ENCODE results near the gene ADGRL1.
A peak's percentile ranks its signal among the peaks of the same experiment; 100 is the strongest.
"Not testable (repeated sequence)": the region's sequence is repeated elsewhere in the genome, so short reads cannot be mapped to it uniquely, and the experiment has no call there.

The ADGRL1 gene

DNA sequence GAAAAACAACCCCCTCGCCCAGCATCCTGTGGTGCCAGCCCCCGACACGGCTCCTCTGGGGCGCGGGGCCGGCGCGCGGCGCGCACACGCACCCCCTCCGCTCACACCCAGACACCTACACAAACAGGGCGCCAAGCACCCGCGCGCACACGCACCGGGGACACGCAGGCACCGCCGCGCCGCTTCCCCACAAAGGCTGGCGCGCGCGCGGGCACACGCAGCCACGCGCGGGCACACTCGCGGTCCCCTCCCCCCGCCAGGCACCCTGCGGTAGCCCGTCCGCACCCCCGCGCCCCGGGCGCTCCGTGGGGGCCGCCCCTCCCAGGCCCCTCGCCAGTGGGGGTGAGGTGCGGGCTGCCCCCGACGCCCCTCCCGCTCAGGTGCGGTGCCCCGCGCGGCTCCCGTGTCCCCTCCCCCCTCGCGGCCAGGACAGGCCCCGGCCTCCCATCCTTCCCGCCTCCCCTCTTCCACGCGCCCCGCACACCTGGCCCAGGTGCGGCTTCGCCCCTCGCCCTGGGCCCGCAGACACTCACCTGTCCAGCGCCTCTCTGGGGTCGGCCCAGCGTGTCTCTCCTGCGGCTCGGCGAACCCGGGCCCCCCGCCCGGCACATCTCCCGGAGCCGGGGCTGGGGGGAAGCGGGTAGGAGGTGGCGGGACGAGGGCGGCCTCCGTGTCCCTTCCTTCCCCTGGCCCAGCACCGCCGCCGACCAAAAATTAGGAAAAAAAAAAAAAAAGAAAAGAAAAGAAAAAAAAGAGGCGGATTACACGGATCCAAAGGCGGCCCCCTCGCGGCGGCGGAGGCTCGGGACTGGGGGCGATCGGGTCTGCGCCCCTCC, at the start of gene ADGRL1:
Gene ADGRL1 (minus strand): TSS at position 718 of the 836 bp plus-strand sequence. CDS start 22,567 bp downstream, outside the sequence.
- DNase-seq, result not testable (repeated sequence)

DNA sequence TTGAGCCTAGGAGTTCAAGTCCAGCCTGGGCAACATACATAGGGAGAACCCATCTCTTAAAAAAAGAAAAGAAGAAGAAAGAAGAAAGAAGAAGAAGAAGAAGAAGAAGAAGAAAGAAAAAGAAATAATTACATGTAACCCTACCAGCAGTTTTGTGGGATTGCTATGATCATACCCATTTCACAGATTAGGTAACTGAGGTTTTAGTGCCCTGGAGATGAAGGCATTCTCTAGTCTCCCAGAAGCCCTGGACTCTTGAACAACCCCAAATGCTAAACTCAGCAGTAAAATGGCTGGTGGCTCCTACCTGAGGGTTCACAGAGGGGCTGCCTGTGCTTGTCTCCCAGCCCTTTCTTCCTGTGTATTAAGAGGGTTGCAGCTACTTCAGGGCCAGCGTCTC, 49.3 kb upstream of the ADGRL1 start:
- DNase-seq, result not testable (repeated sequence)

DNA sequence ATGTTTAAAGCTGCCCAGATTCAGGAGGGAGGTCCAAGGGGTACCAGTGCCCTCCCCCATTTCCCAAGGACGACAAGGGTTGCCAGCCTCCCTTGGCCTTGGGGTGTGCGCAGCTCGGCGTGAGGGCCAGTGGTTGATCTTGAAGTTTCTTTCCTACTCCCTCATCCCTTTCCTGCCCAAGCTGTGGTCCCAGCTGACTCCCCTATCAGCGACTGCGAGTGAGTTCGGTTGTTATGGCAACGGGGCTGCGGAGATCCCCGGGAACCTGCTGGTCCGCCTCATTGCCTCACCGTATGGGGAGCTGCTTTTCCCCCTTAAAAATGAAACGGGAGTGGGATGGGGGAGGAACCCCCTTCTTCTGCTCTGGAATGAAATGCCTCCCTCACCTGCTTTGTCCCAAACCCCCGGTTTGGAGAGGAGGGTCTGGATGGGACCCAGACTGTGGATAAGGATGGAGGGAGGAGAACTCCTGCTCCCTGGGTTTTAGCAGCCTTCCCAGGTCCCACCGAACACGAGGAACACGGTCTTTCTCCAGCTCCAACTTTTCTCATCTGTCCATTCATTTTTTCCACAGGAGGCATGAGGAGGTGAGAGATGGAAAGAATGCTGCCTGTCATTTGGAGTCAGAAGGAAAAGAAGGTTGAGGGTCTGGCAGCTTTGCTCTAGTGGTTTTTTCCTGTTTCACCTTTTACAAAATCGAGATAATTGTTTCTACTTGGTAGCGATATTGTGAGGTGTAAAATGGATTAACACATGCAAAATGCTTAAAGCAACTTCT, 48.0 kb upstream of the ADGRL1 start:
- not testable (repeated sequence) for DNase-seq

DNA sequence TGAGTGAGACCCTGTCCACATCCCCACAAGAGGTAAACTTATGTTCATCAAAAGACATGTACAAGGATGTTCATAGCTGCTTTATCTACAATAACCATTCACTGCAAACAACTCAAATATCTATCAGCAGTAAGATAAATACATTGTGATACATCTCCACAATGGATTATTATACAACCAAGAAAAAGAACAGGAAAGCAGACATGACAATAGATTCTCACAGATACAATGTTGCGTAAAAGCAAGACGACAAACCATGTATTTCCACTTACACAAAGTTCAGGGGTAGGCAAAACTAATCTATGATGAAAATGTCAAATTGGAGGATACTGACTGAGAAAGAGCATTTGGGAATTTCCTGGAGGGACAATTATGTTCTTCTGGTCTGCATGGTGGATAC, 46.2 kb upstream of the ADGRL1 start:
- DNase-seq, result not testable (repeated sequence)

DNA sequence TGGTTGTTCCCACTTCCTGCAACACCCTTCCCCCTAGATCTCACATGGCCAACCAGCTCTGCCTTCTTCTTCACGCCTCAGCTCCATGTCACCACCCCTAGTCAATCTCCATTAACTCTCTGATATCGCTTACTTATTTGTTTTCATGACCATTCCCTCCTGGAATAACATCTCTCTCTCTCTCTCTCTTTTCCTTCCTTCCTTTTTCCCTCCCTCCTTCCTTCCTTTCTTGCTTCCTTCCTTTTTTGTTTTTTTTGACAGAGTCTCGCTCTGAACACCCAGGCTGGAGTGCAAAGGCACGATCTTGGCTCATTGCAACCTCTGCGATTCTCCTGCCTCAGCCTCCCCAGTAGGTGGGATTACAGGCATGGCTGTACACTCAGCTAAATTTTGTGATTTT, 44.9 kb upstream of the ADGRL1 start:
- no peak for DNase-seq

DNA sequence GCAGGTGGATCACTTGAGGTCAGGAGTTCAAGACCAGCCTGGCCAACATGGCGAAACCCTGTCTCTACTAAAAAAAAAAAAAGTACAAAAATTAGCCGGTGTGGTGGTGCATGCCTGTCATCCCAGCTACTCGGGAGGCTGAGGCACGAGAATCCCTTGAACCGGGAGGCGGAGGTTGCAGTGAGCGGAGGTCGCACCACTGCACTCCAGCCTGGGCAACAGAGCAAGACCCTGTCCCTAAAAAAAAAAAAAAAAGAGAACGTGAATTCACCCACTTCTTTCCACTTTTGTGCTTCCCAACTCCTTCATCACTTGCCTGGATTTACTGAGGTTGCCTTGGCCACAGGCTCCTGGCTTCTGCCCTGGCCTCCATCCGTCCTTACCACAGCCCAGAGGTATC, 44.3 kb upstream of the ADGRL1 start:
- DNase-seq, result not testable (repeated sequence)

DNA sequence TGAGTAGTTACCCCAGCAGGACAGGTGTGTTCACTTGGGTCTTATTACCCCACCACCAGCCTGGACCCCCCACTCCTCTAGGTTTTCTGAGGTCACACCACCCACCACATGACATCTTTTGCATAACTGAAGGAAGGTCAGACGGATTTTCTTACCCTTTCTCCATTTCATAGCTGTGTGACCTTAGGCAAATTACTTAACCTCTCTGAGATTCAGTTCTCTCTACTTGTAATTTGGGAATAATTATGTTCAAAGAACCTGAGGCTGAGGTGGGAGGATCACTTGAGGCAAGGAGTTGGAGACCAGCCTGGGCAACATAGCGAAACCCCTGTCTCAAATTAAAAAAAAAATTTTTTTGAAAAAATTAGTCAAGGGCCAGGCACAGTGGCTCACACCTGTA, 43.9 kb upstream of the ADGRL1 start:
- DNase-seq, result not testable (repeated sequence)

DNA sequence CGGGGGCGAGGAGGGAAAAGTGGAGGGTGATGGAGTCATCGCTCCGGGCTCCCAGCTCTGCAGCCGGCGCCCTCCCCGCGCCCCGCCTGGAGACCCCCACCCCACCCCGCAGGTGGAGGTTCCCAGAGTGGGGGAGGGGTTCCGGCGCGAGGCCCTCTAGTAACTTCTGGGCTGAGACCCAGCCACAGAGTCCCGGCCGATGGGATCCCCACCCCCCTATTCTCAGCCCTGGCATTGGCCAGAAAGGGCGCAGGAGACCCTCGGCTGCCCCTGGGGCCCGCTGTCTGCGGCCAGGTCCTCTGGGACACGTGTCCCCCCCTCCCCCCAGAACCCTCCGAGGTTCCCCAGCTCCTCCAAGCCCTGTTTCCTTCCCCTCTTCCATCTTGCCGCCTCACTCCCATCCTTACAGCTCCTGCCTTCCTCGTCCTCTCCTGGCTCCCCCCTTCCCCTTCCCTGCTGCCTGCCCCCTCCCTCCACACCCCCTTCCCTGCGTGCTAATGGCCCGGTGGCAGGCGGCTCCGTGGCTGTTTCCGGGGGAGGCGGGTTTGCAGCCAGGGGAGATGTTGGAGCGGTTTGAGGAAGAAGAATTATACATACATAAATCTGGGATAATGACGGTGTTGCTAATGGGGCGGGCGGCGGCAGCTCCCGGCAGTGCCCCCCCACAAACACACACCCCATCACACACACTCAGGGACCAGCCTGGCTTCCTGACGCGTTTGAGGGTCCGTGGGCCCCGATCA, 43.2 kb upstream of the ADGRL1 start:
- DNase-seq, result not testable (repeated sequence)

DNA sequence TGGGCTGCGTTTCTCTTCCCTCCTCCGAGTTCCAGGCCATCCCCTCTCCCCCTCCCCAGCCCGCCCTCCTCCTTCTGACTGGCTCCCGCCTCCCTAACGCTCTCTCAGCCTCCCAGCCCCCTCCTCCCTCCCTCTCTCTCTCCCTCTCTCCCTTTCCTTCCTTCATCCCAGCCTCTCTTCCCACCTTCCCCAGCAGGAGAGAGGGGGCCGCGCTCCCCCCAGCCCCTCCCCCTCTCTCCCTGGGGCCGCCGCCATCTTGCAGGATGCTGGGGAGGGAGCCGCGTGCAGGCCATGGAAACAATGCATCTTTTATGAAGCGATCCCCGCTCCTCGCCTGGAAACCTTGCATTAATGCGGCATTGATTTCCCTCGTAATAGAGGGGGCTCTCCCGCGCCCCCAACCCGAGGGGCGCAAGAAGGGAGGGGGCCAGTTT, 42.6 kb upstream of the ADGRL1 start:
- no peak for DNase-seq

DNA sequence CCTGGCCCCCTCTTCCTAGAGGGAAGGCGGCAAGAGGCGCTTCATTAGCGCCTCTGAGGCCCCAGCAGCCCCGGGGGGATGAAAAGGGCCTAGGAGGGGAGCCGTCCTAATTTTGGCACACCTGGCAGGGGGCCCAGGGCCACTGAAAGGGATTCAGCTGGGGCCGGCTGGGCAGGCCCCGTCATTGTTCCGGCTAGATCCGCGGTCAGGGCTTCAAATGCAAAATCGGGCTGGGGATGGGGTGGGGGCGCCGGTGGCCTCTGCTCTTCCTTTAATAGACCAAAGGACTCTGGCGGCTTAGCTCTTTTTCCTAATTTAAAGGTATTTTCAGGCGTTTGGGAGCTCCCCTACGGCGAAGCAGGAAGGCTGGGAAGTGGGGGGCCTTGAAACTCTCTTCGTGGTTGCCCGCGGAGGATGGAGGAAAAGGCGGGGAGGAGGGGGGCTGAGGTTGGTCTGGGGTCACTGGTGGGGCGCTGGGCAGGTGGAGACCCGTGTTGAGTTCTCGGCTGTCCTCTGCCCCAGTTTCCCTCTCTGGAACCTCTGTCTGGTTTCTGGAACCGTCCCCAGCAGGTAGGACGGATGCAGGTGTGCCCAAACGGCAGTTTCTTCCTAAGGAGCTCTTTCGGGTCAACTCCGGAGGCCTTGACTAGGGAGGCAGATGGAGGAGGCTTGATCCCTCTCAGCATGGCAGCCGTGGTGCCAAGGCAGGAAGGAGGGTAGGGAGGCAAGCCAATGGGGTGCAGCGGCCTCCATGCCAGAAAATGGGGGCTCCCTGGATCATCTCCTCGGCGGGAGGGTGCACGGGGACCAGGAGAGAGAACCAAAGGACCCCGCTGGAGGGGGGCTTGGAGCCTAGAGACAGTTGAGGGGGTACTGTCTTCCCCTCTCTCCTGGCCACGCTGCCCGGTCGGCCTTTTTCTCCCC, 41.8 kb upstream of the ADGRL1 start:
- not testable (repeated sequence) for DNase-seq

DNA sequence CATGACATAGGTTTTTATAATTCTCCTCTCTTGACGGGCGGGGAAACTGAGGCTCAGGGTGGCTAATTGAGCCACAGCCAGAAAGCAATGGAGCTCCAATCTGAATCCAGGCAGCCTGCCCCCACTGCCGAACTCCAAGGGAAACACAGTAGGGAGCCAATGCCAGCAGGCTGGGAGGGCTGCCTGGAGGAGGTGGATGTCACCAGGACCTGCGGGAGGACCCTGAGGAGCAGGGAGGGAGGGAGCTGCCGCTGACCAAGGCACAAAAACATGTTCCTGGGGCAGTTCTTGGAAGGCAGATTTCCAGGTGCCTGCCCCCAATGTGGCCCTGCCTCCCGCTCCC, 41.2 kb upstream of the ADGRL1 start:
- DNase-seq, result not testable (repeated sequence)

DNA sequence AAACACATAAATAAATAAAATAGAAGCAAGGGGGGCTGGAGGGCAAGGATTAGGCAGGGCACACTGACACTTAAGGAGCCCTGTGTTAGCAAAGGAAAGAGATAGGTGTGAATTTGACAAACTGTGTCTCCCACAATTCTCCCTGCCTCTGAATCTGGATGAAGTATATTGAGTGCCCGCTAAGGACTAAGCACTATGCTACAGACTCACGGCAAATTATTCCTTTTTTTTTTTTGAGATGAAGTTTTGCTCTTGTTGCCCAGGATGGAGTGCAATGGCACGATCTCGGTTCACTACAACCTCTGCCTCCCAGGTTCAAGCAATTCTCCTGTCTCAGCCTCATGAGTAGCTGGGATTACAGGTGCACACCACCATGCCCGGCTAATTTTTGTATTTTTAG, 38.4 kb upstream of the ADGRL1 start:
- DNase-seq, result not testable (repeated sequence)

DNA sequence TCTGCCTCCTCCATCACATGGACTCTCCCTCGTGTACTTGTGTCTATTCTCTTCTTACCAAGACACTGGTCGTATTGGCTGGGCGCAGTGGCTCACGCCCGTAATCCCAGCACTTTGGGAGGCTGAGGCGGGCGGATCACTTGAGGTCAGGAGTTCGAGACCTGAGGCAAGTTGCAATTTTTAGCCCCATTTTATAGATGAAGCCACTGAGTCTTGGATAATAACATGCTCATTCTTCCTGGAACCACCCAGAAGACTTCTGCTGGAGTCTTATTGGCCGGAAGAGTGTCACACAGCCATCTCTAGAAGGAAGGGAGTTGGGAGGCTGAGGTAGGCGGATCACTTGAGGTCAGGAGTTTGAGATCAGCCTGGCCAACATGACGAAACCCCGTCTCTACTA, 37.7 kb upstream of the ADGRL1 start:
- DNase-seq, result not testable (repeated sequence)

DNA sequence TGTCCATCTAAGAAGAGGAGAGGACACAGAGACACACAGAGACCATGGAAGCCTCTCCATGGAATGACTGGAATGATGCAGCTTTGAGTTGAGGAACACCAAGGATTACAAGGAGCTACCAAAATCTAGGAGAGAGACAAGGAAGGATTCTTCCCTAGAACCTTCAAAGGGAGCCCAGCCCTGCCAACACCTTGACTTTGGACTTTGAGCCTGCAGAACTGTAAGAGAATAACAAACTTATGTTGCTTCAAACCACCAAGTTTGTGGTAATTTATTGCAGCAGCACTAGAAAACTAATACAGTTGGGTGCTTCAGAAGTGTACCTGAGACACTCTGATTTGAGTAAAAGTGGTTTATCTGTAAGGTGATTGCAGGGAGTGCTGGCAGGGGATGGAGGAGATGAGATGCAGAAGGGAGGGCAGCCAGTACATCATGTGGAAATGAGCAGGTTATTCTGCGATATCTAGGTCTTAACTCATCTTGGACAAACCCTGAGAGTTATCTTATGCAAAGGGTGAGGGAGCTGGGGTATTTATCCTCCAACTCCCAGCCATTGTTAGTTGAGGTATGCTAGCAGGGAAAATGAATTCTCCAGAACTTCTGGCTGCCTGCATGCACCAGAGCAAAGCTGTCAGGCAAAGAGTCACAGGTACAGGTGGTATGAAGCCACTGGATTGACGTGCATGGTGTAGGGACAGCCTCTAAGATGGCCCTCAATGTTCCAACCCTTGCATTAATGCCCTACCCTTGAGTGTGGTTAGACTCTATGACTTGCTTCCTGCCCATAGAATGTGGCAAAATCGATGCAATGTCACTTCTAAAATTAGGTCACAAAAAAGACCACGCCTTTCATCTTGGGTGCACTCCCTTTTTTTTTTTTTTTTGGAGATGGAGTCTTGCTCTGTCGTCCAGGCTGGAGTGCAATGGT, 31.3 kb upstream of the ADGRL1 start:
- no peak for DNase-seq

DNA sequence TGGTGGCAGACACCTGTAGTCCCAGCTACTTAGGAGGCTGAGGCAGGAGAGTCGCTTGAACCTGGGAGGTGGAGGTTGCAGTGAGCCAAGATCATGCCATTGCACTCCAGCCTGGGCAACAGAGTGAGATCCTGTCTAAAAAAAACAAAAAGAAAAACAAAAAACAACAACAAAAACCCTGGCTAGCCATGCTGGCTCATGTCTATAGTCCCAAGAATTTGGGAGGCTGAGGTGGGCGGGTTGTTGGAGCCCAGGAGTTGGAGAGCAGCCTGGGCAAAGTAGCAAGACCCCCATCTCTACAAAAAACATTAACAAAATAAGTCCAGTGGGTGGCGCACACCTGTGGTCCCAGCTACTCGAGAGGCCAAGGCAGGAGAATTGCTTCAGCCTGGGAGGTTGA, 27.0 kb upstream of the ADGRL1 start:
- DNase-seq, result not testable (repeated sequence)

DNA sequence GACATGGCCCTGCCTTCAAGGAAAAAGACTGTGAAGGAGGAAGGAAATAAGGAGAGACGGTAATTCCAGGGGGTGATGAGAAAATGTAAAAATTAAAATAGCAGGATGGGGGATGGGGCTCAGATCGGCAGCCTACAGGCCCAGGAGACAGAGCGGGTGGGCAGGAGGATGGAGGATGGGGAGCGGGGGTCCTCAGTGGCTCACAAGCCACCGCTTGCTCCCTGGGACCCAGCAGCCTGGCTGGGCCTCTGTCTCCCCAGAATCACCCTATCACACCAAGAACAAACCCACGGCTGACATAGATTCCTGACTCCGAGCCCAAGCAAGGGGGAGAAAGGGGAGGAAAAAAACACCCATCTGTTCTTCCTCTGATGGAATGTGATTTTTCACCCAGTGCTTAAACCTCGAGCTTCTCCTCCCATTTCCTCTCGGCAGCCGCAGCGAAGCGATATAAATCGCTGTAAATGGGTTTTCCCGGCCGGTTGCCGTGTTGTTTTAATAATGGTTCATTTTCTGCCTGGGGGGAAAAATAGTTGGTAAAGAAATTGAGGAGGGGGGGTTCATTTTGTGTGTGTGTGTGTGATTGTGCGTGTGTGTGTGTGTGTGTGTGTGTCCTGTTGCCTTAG, 22.6 kb upstream of the ADGRL1 start:
- DNase-seq, result not testable (repeated sequence)

DNA sequence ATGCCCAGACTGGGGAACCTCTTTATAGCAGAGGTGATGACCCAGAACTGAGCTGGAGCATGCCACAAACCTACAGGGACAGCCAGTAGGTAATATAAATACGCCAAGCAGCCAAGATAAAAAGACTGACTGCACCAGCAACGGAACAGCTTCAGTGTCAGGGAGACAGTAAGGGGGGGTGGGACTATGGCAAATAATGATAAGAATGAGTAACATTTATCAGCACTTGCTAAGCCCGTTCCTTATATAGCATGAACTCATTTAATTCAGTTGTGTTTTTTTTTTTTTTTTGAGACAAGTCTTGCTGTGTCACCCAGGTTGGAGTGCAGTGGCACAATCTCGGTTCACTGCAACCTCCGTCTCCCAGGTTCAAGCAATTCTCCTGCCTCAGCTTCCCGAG, 20.5 kb upstream of the ADGRL1 start:
- not testable (repeated sequence) for DNase-seq

DNA sequence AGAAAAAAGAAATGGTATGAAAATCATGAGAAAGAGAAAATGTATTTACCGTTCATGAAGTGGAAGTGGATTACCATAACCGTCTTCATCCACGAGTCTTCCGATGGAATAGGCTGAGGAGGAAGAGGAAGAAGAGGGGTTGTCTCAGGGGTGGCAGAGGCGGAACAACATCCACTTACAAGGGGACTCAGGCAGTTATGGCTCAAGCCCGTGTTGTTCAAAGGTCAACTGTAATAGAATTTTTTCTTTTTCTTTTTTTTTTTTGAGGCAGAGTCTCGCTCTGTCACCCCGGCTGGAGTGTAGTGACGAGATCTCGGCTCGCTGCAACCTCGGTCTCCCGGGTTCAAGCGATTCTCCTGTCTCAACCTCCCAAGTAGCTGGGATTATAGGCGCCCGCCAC, 16.9 kb upstream of the ADGRL1 start:
- no peak for DNase-seq

DNA sequence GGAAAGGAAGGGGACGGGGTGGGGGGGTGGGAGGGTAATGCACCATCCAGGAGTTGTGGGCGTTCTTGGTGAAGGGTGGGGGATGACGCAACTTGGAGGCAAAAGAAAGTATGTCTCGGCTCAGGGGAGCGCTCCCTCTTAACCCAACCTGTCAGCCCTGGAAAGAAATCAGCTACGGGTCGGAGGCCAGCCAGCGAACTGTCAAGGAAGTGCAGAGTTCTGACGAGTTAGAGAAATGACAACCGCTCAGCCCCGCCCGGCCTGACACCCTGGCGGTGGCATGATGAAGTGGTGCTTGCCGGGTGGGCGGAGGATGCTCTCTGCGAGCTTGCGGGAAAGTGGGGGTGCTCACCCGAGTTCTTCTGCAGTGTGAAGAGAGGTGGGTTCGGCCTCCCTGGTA, 15.4 kb upstream of the ADGRL1 start:
- peak; percentile 67 for DNase-seq

DNA sequence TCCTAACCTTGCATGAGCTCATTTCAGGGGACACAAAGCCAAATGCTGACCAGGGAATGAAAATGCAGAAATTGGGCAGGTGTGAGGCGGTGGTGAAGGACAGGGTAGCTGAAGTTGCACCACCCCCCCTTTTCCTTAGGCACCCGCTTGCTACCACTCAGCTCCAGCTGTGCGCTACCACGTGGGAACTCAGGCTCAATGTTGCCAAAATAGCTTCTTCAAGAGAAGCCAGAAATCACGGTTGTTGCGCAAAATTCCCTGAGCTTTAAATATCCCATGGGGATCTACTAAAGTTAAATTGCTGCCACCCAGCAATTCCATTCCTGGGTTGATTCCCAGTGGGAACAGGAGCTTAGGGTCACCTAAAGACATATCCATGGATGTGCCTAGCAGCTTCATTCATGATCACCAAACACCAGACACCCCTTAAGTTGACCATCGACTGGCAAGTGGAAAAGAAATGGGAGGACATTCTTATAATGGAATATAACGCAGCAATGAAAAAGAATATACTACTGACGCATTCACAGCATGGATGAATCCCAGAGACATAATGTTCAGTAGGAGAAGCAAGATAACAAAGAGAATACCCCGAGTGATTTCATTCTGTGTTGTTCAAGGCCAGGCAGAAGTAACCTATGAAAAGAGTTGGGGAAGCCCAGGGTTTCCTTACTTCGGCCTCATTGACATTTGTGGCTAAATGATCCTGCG, 12.8 kb upstream of the ADGRL1 start:
- DNase-seq, result no peak

Measured in activated CD4-positive, alpha-beta T cell treated with anti-CD3 and anti-CD28 coated beads, Interleukin-2, amount 50 U/mL, for 16 hours (primary cell).